ENCODE results near the gene ERN1. TPM values are rescaled to one million over a fixed set of nuclear protein-coding genes. Genes with fewer than 3 reads are reported as not detected.

The ERN1 gene
- total RNA-seq, 4 donors from 2014 or later, result 9.7 to 27.5 (median 13.8) TPM

GRCh38 chr17:64042700-64043485, 87.1 kb downstream of the ERN1 start:
- TF ChIP-seq CTCF (IDR thresholded peaks at IDR 0.05 in 4 of 5, conservative IDR thresholded peaks at IDR 0.05 in 1 of 5) (no peak), POLR2A (IDR thresholded peaks at IDR 0.05) (no peak)
- no peaks in the 10 kb centered on the region for H3K4me1 ChIP-seq
- H3K36me3 ChIP-seq, result peaks cover 0 to 46% of the 10 kb centered on the region in 2 donors
- no peaks in the 10 kb centered on the region for H3K9me3 ChIP-seq
- intact Hi-C loops (cut with DNase I; ENCODE audit: low total_unique reads) (no loop called here), in situ Hi-C loops (cut with MboI; ENCODE audit: low sequenced_read_pairs in 4 of 4) (loop anchor here in 1 of 4 donors (25.0 kb wide), 1 partner anchor 244 kb away; no protein-coding TSS in a partner anchor)
- H3K4me3 ChIP-seq, result no peak overlapping the region
- H3K27me3 ChIP-seq, result no peaks in the 10 kb centered on the region
- H3K27ac ChIP-seq, result no peak overlapping the region
- no peak for ATAC-seq
- DNase-seq, result no peak

GRCh38 chr17:64041912-64042311, 88.0 kb downstream of the ERN1 start:
- in situ Hi-C loops (cut with MboI; ENCODE audit: low sequenced_read_pairs in 4 of 4), result loop anchor here in 1 of 4 donors (25.0 kb wide), 1 partner anchor 245 kb away; no protein-coding TSS in a partner anchor

GRCh38 chr17:64040206-64040605, 89.7 kb downstream of the ERN1 start:
- DNase-seq (no peak), ATAC-seq (no peak)
- no peaks in the 10 kb centered on the region for H3K9me3 ChIP-seq
- in situ Hi-C loops (cut with MboI; ENCODE audit: low sequenced_read_pairs in 4 of 4) (loop anchor here in 1 of 4 donors (25.0 kb wide), 1 partner anchor 247 kb away; no protein-coding TSS in a partner anchor), intact Hi-C loops (cut with DNase I; ENCODE audit: low total_unique reads) (no loop called here)
- no peaks in the 10 kb centered on the region for H3K4me1 ChIP-seq
- H3K27ac ChIP-seq, result no peak overlapping the region
- no peaks in the 10 kb centered on the region for H3K27me3 ChIP-seq
- H3K36me3 ChIP-seq, result peaks cover 0 to 19% of the 10 kb centered on the region in 2 donors
- no peak overlapping the region for H3K4me3 ChIP-seq
- TF ChIP-seq POLR2A (IDR thresholded peaks at IDR 0.05) (no peak), CTCF (IDR thresholded peaks at IDR 0.05 in 4 of 5, conservative IDR thresholded peaks at IDR 0.05 in 1 of 5) (no peak)

More at GRCh38 chr17:64041912-64042311, 88.0 kb downstream of the ERN1 start:
- TF ChIP-seq CTCF (IDR thresholded peaks at IDR 0.05 in 4 of 5, conservative IDR thresholded peaks at IDR 0.05 in 1 of 5) (no peak), POLR2A (IDR thresholded peaks at IDR 0.05) (no peak)
- H3K36me3 ChIP-seq, result peaks cover 0 to 36% of the 10 kb centered on the region in 2 donors
- H3K4me3 ChIP-seq, result no peak overlapping the region
- ATAC-seq, result no peak
- no peak for DNase-seq
- no peaks in the 10 kb centered on the region for H3K27me3 ChIP-seq
- no peak overlapping the region for H3K27ac ChIP-seq
- H3K9me3 ChIP-seq, result no peaks in the 10 kb centered on the region
- intact Hi-C loops (cut with DNase I; ENCODE audit: low total_unique reads), result no loop called here
- no peaks in the 10 kb centered on the region for H3K4me1 ChIP-seq

- no peak for DNase-seq
- H3K36me3 ChIP-seq, result peaks cover 0 to 7% of the 10 kb centered on the region in 2 donors
- no peak overlapping the region for H3K27ac ChIP-seq
- TF ChIP-seq CTCF (IDR thresholded peaks at IDR 0.05 in 4 of 5, conservative IDR thresholded peaks at IDR 0.05 in 1 of 5), result no peak
- TF ChIP-seq POLR2A (IDR thresholded peaks at IDR 0.05), result no peak
- in situ Hi-C loops (cut with MboI; ENCODE audit: low sequenced_read_pairs in 4 of 4), result loop anchor here in 2 of 4 donors (10.0 to 25.0 kb wide), 2 partner anchors 96 to 248 kb away; partner anchors contain the start of gene ERN1 (in 1 of the 2)
- H3K4me3 ChIP-seq, result no peak overlapping the region
- H3K27me3 ChIP-seq, result no peaks in the 10 kb centered on the region
- no peaks in the 10 kb centered on the region for H3K9me3 ChIP-seq
- ATAC-seq, result no peak
- no peaks in the 10 kb centered on the region for H3K4me1 ChIP-seq
- intact Hi-C loops (cut with DNase I; ENCODE audit: low total_unique reads), result no loop called here
Measured at GRCh38 chr17:64039106-64039400, 90.9 kb downstream of the ERN1 start.

Data from gastrocnemius medialis (tissue), 4 donors.